DLD1 (cell line): ENCODE results near the gene CBLC.
"Not testable (repeated sequence)": the region's sequence is repeated elsewhere in the genome, so short reads cannot be mapped to it uniquely, and the experiment has no call there.

Source experiments
- in situ Hi-C: cut with HindIII; loops from 2 replicates; pipeline ENCODE4 v1.10.0; 2017; ENCODE audit warnings: low sequenced_read_pairs

Gene CBLC

DNA sequence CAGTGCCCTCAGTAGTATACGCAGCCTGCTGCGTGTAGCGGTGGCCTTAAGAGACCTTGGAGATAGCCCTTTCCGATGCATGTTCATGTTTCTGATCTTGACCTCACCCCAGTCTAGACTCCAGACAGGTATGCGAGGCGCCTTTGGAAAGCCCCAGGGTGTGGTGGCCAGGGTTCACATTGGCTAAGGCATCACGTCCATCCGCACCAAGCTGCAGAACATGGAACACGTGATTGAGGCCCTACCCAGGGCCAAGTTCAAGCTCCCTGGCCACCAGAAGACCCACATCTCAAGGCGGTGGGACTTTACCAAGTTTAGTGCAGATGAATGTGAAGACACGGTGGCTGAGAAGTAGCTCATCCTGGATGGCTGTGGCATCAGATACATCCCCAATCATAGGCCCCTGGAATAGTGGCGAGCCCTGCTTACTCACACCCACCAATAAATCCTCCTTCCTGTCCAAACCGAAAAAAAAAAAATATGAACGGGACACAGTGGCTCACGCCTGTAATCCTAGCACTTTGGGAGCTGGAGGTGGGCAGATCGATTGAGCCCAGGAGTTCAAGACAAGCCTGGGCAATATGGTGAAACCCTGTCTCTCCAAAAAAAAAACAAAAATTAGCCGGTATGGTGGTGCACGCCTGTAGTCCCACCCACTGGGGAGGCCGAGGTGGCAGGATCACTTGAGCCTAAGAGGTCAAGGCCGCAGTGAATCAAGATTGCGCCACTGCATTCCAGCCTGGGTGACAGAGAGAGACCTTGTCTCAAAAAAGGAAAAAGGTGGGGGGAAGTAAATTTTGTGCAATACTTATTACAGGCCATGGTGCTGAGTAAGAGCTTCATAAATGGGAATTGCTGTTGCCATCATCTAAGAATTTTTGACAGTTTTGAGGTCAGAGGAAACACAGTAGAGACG, 12.4 kb upstream of the CBLC start:
- in situ Hi-C loops, result no loop called here

DNA sequence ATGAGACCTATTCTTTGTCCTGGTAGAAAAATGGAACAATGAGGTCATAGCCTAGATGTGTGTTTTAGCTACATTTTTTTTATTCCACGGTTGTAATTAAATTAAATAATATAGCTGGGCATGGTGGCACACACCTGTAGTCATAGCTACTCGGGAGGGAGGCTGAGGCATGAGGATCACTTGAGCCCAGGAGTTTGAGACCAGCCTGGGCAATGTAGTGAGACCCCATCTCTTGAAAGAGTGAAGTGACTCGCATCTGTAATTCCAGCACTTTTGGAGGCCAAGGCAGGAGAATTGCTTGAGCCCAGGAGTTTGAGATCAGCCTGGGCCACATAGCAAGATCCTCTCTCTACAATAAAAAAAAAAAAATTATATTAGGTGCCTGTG, 11.7 kb upstream of the CBLC start:
- in situ Hi-C loops, result no loop called here

DNA sequence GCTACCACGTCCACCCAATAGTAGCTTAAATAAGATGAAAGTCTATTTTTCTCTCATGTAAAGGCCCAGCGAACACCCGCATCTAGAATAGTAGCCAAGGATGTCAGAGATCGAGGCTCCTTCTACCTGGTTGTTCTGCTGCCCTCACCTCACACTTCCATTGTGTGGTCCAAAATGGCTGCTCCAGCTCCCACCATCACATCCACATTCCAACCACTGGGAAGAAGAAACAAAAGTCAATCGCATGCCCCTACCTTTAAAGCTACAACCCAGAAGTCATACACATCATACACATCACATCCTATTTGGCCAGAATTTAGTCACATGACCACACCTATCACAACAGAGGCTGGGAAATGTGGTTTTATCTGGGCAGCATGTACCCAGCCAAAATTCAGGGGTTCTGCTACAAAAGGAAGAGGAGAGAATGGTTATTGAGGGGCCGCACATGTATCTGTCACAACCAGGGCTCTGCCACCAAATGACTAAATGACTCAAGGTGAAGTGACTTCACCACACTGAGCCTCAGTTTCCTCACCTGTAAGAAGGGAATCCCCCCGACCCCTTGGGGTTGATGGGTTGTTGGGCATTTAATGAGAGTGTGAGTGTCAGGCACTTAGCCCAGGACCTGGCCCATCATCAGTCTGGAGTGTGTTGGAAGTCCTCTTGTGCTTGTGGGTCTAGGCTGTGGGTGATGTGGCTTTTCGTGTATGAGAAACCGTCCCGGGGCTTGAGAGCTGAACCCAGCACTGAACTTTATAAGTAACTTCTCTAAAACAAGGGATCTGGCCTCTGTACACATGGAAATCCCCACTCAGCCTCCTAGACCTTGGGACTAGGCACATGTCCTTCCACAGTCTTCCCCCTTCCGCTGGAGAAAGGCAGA, 10.2 kb upstream of the CBLC start:
- in situ Hi-C loops, result no loop called here

DNA sequence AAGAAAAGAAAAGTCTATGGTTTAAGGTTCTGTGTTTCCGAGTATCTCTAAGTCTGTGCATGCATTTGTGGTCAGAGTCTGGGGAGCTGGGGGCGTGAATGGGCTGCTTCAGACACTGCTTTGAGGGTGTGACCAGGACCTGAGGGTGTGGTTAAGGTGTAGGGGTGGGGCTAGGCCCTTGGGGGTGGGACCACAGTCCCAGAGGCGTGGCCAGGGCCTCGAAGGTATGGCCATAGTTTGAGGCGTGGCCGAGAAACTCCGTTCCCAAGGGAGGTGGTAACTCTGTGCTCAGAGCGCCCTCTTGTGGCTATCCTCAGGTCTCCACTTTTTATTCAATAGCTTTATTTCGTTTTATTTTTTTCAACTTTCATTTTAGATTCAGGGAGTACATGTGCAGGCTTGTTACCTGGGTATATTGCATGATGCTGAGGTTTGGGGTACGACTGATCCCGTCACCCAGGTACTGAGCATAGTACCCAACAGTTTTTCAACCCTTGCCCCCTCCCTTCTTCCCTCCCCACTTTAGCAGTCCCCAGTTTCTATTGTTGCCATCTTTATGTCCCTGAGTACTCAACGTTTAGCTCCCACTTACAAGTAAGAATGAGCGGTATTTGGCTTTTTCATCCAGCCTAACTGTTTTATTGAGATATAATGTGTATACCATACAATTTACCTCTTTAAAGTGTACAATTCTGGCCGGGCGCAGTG, 7.0 kb upstream of the CBLC start:
- in situ Hi-C loops, result no loop called here

DNA sequence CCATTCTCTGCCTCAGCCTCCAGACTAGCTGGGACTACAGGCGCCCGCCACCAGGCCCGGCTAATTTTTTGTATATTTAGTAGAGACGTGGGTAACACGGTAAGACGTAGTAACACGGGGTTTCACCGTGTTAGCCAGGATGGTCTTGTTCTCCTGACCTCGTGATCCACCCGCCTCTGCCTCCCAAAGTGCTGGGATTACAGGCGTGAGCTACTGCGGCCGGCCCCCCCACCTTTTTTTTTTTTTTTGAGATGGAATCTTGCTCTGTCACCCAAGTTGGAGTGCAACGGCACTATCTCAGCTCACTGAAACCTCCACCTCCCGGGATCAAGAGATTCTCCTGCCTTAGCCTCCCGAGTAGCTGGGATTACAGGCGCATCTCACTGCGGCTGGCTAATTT, 5.5 kb upstream of the CBLC start:
- in situ Hi-C loops, result not testable (repeated sequence)

DNA sequence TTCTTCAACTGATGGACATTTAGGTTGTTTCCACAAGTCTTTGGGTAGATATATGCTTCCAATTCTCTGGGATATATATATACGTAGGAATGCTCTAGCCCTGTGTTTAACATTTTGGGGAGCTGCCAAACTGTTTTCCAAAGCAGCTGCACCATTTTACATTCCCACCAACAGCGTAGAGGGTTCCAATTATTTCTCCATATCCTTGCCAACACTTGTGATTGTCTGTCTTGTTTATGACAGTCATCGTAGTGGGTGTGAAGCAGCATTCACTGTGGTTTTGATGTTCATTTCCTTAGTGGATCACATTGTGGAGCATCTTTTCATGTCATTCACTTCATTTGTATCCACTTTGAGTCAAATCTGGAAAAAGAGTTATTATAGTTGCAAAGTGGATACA, 4.7 kb upstream of the CBLC start:
- in situ Hi-C loops, result no loop called here

DNA sequence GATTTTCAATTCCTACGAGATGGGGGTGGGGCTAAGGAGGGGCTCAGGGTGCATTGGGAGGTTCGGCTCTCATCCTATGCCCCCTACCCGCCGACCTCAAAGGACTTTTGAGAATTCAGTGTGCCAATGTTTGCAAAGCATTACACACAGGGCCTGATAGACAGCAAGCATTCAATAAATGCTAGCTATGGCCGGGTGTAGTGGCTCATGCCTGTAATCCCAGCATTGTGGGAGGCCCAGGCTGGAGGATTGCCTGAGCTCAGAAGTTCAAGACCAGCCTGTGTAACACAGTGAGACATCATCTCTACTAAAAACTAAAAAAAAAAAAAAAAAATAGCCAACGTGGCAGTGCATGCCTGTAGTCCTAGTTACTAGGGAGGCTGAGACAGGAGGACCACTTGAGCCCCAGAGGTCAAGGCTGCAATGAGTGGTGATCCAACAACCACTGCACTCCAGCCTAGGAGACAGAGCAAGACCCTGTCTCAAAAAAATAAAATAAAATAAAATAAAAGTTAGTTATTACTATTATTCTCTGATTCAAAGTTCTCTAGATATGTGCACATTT, 1.9 kb upstream of the CBLC start:
- in situ Hi-C loops, result no loop called here

DNA sequence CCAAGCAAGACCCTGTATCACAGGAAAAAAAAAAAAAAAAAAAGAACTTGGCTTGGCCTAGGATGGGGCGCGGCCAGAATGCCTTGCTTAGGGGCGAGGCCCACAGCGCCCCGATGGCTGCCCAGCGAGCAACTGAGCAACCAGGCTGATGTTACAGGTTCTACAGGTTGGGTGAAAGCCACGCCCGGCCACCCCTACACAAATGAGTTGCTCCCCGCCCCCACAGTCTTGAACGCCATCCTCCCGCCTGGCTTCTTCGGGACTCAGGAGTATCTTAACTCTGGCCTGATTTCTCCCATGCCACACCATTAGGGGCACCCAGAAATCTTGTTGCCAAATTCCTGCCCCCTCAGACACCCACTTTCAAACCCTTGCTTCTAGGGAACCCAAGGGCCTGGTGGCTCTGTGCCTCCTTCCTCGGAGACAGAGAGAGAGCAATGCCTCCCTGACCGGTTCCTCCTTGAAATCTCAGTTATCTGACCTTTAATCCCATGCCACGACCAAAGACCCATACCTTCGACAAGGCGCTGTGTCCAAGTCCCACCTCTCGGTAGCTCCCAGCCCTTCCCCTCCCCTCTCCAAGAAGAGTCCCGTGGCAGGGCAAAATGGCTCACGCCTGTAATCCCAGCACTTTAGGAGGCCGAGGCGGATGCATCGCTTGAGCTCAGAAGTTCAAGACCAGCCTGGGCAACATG, 1.1 kb upstream of the CBLC start:
- in situ Hi-C loops, result no loop called here

DNA sequence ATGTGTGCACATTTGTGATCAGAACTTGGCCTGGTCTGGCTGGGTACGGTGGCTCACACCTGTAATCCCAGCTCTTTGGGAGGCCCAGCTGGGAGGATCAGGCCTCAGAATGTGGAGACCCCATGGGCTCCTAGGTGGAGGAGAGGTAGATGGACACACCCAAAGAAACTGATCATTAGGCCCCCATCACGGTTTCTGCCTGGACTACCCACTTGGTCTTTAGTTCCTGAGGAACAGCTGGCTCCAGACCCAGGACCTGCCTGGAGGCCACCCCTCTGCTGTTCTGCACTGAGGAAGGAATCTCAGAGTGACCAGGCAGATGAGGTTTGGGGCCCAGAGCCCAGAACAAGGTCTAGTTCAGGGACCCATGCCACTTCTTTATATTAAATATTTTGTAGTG, 1.5 kb downstream of the CBLC start:
- in situ Hi-C loops, result no loop called here

DNA sequence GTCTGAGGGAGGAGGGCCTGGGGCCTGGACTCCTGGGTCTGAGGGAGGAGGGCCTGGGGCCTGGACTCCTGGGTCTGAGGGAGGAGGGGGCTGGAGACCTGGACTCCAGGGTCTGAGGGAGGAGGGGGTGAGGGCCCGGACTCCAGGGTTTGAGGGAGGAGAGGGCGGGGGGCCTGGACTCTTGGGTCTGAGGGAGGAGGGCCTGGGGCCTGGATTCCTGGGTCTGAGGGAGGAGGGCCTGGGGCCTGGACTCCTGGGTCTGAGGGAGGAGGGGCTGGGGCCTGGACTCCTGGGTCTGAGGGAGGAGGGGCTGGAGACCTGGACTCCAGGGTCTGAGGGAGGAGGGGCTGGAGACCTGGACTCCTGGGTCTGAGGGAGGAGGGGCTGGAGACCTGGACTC, 4.0 kb downstream of the CBLC start:
- in situ Hi-C loops, result not testable (repeated sequence)

DNA sequence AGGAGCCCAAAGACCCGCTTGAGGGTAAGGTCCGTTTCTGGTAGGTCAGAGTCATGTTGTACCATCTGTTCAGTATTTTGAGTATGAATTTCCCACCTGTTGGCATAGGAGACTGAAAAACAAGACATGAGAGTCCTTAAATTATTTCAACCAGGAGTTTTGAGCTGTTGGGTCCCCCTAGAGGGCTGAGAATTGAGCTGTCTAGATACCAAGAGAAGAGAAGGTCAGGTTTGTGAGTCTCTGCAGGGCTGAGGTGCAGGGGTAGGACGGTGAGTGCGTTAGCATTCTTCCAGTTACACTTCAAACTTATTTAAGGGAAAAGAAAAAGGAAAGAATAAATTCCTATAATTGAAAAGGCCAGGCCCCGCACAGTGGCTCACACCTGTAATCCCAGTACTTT, 5.0 kb downstream of the CBLC start:
- in situ Hi-C loops, result no loop called here

DNA sequence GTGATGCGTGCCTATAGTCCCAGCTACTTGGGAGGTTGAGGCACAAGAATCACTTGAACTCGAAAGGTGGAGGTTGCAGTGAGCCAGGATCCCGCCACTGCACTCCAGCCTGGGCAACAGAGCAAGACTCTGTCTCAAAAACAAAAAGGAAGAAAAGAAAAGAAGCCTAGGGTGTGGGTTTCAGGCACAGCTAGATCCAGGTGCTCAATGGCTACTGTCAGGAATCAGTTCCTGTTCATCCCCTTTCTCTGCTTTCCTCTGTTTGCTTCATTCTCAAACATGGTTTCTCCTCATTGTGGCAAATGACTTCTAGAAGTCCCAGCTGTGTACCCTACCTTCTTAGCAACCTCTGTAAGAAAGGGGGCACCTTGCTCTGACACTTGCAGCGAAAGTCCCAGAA, 5.9 kb downstream of the CBLC start:
- in situ Hi-C loops, result no loop called here

DNA sequence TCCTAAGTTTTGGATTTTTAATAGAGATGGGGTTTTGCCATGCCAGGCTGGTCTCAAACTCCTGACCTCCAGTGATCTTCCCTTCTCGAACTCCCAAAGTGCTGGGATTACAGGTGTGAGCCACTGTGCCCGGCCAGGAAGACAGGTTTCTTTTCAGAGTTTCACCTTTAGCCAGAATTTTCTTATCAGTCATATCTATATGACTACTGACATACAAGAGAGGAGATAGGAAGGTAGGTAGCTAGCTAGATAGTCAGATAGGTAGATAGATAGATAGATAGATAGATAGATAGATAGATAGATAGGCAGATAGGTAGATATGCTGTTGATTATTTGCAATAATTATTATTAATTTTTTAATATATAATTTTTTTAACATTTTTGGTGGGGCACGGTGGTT, 7.6 kb downstream of the CBLC start:
- in situ Hi-C loops, result no loop called here

DNA sequence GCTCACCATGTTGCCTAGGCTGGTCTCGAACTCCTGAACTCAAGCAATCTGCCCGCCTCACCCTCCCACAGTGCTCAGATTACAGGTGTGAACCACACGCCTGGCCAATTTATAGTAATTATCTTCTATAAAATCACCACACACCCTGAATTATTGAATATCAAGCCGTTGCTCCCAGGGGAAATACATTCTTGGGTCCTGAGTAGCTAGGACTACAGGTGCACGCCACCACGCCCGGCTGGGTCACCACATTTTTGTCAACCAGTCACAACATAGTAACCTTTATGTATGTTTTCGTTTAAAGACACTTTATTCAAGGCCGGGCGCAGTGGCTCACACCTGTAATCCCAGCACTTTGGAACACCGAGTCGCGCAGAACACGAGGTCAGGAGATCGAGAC, 8.3 kb downstream of the CBLC start:
- in situ Hi-C loops, result no loop called here

DNA sequence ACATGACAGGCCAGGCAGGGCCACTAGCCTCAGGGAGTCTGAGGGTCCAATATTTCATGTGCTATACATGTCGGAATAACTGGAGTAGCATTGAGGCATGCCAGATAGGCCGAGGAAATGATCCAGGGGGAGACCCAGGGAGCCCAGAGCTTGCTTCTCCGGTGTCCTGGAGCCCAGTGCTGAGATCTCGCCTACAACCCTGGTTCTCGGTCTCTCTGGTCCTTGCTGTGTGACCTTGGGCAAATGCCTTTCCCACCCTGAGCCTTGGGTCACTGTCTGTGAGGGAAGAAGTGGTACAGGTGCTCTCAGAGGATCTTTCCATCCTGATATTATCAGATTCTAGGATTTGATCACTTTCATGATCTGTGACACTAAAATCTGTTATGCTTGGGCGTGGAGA, 11.3 kb downstream of the CBLC start:
- in situ Hi-C loops, result no loop called here

DNA sequence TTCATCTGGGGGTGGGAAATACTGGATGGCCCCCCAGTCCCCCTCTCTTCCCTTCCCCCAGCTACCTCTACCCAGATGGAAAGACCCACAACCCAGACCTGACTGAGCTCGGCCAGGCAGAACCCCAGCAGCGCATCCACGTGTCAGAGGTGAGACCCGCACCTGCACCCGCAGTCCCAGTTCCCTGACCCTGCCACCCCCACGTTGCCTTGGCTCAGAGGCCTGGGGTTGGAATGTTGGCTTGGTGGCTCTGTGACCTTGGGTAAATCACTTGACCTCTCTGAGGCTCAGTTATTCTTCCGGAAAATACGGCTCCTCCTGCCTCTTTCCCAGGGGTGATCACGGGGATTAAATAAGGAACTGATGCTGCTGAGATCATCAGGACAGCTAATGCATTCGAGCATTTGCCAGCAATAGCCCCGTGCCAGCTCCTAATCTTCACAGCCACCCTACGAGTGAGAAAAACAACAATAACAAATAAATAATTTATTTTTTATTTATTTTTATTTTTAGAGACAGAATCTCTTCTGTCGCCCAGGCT, 12.3 kb downstream of the CBLC start:
- in situ Hi-C loops, result no loop called here

DNA sequence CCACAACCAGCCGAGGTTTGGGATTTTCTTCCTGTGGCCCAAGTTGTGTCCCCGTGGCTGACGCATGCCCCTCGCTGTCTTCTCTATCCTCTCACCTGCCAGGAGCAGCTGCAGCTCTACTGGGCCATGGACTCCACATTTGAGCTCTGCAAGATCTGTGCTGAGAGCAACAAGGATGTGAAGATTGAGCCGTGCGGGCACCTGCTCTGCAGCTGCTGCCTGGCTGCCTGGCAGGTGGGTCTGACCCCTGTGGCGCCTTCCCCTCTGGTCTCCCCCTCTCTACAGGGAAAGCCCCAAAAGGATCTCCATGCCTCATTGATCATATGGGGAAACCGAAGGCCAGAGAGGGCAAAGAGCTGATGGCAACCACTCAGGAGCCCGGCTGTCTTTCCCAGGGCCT, 14.6 kb downstream of the CBLC start:
- in situ Hi-C loops, result no loop called here

DNA sequence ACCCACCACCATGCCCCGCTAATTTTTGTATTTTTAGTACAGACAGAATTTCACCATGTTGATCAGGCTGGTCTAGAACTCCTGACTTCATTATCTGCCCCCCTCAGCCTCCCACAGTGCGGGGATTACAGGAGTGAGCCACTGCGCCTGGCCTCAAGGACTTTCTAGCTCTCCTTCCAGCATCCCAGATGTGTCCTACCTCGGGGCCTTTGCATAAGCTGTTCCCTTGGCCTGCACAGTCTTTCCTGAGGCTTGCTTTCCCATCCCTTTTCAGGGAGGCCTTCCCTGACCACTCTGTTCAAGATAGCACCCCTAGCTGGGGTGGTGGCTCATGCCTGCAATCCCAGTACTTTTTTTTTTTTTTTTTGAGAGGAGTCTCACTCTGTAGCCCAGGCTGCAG, 16.9 kb downstream of the CBLC start:
- in situ Hi-C loops, result no loop called here

DNA sequence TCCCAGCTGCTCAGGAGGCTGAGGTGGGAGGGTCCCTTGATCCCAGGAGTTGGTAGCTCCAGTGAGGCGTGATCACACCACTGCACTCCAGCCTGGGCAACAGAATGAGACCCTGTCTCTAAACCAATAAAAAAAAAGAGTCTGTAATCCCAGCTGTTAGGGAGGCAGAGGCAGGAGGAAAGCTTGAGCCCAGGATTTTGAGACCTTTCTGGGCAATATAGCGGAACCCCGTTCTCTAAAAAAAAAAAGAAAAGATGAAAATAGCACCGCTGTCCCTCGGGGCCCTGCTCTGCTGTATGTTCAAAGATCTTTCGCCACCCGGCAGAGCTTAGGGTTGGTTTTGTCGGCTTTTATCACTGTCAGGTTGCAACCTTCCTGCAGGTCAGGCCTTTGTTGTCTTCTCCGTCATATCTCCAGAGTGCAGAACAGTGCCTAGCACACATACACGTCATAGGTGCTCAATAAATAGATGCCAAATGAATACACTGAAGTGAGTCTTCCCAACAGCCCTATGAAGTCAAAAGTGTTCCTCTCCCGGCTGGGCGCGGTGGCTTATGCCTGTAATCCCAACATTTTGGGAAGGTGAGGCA, 17.8 kb downstream of the CBLC start:
- in situ Hi-C loops, result no loop called here

DNA sequence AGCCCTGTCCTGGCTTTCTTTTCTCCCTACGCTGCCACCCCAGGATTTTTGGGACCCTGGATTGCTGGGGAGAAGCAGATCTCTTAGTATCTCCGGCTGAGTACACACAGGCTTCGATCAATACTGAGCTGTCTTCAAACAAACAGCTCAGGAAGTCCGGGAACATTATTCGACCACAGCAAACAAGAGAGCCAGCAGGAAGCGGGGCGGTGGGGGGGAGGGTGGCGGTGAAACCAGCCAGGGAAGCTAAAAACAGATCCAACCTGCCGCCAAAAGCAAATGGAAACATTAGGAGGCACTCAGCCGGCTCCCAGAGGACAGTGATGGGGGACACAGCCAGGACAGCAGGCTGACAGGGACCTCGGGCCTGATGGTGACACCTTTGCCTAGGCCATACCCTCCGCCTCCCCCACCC, 19.0 kb downstream of the CBLC start:
- in situ Hi-C loops, result no loop called here
